GM21390 (cell line): ENCODE measurements around the gene ZBTB24.
"Not testable (repeated sequence)": the region's sequence is repeated elsewhere in the genome, so short reads cannot be mapped to it uniquely, and the experiment has no call there.

Experiments used
- ATAC-seq: cut with Tn5 transposase; IDR thresholded peaks from one replicate; pipeline ENCODE4 v1.9.1; 2021; ENCODE audit not compliant: unreplicated experiment

ZBTB24 gene

DNA sequence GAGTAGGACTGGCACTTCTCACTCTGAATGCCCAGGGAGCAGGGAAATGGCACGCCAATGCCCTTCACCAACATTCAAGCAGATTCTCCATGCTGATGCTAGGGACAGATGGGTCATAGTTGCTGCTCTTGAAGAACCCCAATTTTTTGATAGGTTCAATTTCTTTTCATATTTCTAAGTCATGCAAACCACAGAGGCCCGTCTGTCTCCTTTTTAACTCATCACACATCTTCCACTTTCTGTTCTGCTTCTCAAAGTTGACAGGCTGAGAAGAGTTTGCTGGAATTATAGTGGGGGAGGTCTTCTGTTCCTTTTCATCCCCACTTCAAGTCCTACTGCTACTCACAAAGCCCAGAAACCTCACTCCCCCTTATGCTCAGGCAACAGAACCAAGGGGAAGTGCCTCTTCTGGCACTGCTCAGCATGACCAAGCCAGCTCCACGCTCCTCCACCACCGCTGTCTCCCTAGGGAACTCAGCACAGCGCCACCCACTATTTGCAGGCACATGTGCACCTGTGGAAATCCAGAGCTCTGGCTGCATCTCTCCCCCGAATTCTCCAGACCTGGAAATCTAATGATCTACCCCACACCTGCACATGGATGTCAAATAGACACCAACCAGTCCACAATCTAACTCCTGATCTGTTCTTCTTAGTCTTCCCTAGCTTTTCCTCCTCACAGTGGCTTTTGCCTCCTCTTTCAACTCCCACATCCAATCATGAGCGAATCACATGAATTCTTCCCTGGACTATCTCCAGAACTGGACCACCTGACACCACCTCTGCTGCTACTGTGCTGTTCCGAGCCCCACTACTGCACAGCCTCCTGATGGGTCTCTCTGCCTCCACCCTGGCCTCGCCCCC, 10.7 kb downstream of the ZBTB24 start:
- ATAC-seq, result peak; percentile 59

DNA sequence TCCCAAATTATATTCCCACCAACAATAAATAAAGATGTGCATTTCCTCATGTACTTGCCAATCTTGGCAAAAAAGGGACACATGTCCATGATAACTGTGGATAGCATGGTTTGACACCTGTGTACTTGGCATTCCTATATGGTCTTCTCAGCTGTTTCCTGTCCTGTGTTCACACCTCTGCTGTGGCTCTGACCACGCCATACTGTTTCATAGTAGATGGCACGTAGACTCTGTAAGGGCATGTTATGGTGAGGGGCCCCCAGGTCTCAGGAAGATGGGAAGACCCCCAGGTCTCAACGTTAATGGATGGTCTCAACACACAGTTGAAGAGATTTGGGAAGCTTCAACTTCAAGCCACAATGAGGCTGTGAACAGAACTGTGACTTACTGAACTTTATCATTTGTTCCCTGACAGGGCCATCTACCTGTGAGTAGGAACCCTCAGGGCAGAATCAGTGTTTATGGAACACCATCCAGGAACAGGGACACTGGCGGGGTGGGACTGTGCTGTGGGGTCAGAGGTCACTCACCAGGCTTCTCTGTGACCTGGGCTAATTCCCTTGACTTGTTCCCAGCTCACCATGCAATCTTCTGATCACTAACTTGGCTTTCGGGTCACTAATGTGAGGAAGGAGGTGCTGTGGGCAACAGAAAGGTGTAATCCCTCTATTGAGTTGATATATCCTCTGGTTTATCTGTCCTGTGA, 11.8 kb downstream of the ZBTB24 start:
- no peak for ATAC-seq

DNA sequence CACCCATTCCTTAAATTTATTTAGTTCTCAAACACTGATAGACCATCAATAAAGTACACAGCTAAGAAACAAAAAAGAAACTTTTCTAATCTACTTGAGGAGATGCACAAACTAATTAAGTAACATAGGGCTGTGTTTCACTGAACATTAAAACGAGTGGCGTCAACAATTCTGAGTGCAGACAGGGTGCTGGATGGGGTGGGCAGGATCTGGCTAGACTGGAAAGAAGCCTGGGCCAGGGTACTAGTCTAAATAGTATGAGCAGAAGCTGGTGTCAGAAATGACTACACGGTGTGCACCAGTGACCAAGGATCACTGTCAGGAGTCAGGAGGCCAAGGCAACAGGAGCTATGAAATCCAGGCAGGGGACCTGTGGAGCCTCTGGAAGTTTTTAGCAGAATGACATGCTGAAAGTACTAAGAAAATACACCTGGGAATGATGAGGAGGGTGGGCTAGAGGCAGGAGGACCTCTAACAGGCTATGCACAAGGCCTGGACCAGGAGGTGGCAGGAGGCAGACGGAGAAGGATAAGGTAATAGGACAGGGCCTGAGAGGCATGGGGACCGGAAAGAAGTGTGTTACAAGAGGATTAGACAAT, 13.3 kb downstream of the ZBTB24 start:
- ATAC-seq, result no peak

DNA sequence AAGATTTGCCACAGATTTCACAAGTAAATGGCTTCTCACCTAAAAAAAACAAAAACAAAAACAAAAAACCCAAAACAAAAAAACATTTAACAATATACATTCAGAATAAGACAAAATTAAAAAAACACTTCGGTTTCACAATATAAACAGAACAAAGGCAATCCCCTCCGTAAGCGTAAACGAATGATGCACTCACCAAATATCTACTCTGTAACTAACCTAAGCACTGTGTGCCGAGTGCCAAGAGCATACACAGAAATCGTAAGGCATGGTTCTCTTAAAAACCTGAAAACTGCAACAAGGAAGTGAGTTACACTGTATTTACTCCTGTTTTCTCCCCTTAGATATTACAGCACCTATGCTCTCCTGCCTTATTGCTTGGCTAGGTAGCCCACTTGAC, 15.3 kb downstream of the ZBTB24 start:
- ATAC-seq, result no peak

DNA sequence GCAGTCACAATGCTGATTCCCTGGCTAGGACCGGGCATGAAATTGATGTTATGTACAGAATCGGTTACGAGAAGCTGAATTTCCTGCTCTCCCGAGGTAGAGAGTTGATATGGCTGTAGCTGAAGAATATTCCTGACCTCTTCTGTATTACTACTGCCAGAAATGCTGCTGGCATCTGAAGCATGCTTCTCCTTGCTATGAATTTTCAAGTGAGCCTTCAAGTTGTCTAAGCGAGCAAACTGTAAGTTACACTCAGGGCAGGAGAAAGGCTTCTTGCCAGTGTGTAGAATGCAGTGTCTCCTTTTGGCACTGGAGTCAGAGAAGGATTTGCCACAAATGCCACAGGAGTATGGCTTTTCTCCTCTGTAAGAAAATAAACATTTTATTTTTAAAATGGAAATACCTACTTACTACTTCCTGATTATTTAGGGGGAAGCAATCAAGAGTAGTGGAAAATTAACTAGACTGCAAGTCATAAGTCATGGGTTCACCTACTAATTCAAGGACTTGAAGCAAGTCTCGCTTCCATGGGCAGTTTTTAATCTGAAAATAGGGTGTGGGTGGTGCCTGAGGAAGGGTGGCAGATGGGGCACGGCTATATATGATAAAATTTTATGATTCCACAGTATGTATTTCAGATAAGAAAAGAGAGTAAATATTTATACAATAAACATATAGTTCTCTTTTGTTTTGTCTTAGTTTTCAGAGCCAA, 16.7 kb downstream of the ZBTB24 start:
- no peak for ATAC-seq

DNA sequence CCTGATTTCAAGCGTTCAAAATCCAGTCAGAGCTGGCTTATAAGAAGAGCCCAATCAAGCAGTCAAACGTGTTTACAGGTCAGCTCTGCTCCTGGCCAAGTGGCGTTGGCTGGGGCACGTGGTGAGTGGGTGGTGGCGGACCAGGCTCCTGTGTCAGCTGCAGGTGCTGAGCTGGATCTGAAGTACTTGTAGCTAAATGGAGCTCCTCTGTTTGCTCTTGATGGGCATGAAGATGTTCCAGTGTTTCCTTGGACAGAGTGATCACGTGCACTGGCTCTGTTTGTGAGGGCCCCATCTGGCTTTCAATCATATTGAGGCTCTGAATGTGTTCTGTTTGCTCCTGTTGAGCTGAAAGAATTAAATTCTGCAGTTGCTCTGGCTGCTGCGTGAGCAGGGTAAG, 17.2 kb downstream of the ZBTB24 start:
- no peak for ATAC-seq

DNA sequence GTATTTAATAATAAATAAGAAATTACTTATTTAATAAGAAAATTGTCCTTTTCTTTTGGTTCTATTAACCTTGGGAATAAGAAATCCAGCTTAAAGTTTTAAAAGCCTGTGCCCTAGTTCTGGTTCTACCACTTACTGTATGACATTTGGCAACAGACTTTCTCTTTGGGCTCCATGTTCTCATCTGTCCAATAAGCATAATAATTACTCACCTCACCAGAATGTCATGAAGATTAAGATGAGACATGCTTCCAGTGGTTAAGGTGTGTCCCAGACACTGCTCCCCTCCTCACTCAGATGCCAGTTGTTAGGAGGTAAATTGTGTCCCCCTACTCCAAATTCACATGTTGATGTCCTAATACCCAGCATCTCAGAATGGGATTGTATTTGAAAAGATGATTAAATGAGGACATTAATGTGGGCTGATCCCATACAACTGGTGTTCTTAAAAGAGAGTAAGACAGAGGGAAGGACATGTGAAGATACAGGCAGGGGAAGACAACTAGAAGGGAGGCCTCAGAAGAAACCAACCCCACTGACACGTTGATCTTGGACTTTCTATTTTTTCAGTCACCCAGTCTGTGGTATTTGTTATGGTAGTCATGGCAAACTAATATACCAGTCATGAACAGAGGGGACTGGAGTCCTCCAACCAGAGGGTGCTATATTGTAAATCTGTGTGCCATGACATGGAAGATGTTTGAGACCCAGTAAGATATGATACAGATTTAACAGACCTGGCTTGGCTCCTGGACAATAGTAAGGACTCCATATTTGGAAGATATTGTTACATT, 21.1 kb downstream of the ZBTB24 start:
- no peak for ATAC-seq

DNA sequence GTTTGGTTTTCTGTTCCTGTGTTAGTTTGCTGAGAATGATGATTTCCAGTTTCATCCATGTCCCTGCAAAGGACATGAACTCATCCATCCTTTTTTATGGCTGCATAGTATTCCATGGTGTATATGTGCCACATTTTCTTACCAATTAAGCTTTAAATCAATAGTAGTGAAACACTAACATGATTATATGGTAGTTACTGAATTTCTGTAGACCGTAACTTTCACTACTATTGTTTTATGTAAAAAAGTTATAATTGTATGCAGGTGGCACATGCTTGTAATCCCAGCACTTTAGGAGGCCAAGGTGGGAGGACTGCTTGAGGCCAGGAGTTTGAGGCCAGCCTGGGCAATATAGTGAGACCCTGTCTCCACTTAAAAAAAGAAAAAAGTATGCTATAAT, 21.8 kb downstream of the ZBTB24 start:
- not testable (repeated sequence) for ATAC-seq

DNA sequence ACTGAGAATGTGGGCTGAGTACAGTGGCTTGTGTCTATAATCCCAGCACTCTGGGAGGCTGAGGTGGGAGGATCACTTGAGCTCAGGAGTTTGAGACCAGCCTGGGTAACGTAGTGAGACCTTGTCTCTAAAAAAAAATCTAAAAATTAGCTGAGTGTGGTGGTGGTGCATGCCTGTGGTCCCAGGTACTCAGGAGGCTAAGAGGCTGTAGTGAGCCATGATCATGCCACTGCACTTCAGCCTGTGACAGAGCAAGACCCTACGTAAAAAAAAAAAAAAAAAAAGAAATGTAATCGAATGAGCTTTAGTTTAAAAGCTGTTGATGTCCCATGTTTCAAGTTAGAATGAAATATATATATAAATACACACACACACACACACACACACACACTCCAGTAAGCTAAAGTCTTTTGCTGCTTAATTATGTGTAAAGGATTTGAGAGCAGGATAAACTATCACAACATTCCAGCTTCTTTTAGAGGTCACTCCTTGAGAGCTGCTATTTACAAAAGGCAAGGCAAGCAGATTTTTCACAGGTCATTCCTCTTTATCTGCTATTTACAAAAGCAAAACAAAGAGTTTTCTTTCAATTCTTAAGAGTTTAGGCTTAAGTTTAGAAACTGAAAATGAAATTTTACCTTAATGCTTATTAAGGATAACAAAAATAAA, 22.7 kb downstream of the ZBTB24 start:
- no peak for ATAC-seq

DNA sequence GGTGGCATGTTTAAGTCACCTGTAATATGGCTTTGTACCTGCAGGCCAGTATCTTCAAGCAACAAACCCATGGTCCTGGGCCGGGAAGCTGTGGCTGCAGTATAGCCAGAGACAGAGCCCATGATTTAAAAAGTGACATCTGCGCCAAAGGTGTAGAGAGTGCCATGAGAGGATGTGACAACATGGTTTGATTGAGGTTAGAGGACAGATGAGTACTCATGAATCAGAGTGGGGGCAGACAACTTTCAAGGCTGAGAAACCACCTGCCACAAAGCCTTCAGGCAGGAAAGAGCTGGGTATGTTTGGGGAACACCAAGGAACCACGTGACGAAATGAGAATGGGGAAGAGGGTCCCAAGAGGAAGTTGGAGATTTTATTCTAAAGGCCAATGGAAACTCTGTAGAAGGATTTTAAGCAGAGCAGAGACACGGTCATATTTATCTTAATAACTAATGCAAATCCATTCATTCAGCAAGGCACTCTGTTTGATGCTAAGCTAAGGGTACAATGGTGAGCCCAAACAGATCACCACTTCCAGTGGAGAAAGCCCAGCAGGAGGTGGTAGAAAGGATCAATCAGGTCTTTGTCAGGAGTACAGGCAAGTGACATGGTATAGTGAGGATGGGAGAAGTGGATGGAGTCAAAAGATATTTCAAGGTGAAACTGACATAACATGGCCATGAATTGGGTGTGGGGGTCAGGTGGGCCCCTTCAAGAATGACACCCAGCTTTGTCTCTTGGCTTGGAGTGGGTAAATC, 24.1 kb downstream of the ZBTB24 start:
- ATAC-seq, result no peak

DNA sequence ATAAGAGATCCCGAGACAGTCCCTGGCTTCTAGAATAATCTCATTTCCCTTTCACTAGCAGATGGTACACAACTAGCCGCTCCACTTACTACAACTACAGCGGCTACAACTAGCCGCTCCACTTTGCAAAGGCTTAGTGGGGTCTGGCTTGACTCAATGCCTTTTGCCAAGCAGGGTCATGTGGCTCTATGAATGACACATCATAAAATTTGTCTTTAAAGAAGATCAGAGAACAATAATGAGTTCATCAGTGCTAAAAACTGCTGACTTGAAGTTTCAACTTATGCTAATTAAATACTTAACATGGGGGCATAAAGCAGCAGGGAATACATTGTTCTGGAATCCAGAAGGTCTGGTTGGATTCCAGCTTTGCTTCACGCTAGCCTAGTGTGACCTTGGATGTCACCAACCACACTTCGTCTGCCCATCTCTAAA, 25.4 kb downstream of the ZBTB24 start:
- no peak for ATAC-seq

DNA sequence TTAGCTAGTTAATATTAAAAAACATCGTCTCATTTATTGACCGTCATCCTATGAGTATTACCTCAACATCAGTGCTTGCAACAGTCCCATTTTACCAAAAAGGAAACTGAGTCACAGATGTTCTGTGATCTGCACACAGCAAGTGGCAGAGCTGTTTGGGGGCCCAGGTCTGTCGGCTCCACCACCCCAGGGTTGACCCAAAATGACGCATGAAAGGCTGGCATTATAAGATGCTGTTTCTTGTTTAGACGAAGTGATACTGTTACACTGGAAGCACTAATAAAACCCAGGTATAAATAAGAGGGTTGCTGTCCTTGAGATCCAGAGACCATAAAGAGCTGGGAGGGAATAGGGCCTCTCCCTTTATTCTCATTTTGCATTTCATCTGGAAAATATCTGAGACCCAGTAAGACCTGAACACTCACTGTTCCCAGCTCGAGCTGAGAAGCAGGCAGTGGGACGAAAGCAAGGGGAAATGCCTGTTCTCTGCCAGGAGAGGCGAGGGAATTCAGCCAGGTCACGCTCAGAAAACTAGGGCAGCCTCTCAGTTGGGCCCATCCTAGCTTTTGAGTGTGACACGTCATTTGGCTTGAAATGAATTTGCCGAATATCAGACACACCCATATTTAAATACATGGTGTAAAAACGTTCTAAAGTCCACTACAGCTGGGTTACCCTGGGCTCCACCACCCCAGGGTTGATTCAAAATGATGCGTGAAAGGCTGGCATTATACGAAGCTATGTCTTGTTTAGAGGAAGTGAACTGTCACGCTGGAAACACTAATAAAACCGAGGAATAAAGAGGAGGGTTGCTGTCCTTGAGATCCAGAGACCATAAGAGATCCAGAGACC, 26.1 kb downstream of the ZBTB24 start:
- no peak for ATAC-seq

DNA sequence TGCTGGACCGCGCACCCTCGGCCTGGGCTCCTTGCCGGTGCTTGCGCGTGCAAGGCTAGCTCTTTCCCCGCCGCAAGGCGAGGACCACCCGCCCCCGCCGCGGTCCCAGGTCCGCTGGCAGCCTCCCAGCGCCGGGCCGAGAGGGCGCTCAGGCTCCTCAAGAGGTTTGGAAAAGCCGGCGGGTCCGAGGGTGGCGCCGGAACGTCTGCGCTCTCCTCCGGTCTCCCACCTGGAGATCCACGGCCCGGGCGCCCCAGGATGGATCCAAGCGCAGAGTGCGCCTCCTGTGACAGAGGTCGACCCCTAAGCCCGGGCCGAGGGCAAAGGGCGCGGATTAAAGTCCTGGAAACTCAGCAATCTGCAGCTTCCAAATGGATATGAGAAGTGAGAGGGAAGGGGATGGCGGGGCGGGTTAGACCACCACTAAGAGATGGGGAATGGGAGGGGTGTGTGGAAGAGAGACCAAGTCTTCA, 26.9 kb downstream of the ZBTB24 start:
- peak; percentile 3 for ATAC-seq

DNA sequence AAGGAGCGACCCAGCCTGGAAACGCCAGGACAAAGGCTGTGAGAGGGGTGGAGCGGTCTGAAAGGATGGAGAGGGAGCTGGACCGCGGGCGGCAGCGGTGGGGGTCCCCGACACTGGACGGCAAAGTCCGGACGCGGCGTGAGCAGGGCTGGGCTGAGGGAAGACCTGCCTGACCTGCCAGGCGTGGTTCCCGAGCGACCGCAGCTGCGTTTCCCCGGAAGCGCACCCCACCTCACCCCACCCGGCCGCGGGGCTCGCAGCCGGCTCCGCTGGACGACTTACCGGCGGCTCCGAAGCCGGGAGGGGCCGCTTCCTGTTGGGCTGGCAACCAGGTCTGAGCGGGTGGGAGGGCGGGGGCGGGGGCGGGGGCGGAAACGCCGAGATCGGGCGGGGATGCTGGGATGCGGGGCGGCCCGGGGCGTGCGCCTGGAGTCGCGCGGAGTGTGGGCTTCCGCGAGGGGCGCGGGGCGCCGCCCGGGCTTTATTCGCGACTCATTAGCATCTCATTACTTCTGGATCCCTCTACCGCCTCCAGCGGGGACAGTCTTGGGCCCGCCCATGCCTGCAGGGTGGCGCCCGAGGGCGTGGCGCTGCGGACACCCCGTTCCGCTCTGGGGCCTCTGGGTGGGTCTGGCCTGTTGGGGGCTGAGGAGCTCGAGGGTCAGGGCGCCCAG, 27.4 kb downstream of the ZBTB24 start, which contains the start of gene MICAL1:
MICAL1 (minus strand) TSS at position 336 of the 674 bp plus-strand sequence. CDS start 1,576 bp downstream, outside the sequence.
- ATAC-seq, result peak; percentile 56

DNA sequence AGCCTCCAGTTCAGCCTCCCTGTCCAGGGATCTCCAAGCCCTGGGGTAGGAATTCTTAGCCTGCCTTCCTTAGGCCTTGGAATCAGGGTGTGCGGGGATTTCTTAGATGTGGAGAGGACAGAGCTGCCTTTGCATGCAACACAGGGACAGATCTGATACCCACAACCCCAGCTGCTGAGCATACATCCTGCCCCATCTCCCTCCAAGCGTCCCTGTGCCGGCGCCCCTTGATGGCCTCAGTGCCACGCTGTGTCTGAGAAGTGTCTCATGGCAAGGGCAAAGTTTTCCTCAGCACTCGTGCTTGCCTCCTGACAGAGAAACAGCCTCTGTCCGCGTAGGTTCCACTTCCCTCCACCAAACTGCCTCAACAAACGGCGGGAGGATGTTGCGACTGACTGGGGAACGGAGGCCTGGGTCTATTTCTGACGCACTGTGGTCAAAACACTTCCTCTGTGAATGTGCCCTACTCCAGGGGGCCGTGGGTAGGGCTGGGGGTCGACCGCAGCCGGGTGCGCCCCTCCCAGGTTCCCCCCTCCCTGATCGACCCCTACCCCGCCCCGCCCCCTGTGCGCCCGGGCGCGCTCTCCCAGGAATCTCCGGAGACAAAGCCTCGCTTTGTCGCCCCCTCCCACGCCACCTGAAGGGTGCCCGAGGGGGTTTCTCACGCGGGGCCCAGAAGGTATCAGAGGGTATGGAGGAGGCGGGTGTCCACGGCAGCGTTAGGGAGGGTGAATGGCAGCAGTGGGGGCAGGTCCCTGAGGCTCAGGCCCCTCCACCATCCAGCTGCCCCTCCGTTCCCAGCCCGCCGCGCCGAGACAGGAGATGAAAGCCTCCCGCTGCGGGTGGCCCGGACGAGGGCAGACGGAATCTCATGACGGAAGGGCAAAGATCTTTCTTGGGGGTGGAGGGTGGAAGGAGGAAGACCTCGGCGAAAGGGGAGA, 28.3 kb downstream of the ZBTB24 start:
- peak; percentile 27 for ATAC-seq
